Lower leg skin (tissue), 3 donors: ENCODE measurements around the gene NDUFB10.

Source experiments
- CTCF ChIP-seq, 3 donors: fragments of 450-650 bp; IDR thresholded peaks; one replicate each; pipeline ENCODE4 v1.5.1; 2016; ENCODE audit warnings: antibody characterized with exemption in 3 of 3, mild to moderate bottlenecking in 3 of 3, moderate library complexity in 2 of 3
- POLR2A ChIP-seq, 2 donors: fragments of 450-650 bp; IDR thresholded peaks; one replicate each; pipeline ENCODE4 v1.6.1; 2016 to 2017; ENCODE audit warnings: antibody characterized with exemption in 2 of 2, mild to moderate bottlenecking in 1 of 2, moderate library complexity in 1 of 2

GRCh38 chr16:1919327-1919998, 39.9 kb upstream of the NDUFB10 start:
- no peak for TF ChIP-seq CTCF (IDR thresholded peaks at IDR 0.05)
- no peak for TF ChIP-seq POLR2A (IDR thresholded peaks at IDR 0.05)
